Trophoblast cell (in vitro differentiated cells and primary cell): ENCODE results near the gene SLC39A1.
"Not testable (repeated sequence)": the region's sequence is repeated elsewhere in the genome, so short reads cannot be mapped to it uniquely, and the experiment has no call there.

Experiments
- DNase-seq, 2 donors: peaks; one replicate each; pipeline ENCODE4 v3.0.0-alpha.2; 2016
- H2AFZ ChIP-seq: 2 replicates; pipeline ENCODE4 v1.6.1; 2013; ENCODE audit warnings: low read length, moderate library complexity, mild to moderate bottlenecking; ENCODE audit not compliant: insufficient read depth, poor library complexity
- H2AK5ac ChIP-seq: 2 replicates; pipeline ENCODE4 v1.6.1; 2013; ENCODE audit warnings: mild to moderate bottlenecking, low read length
- H2BK120ac ChIP-seq: 2 replicates; pipeline ENCODE4 v1.6.1; 2013; ENCODE audit warnings: low read length, mild to moderate bottlenecking, moderate library complexity; ENCODE audit not compliant: insufficient read depth, poor library complexity
- H2BK12ac ChIP-seq: 2 replicates; pipeline ENCODE4 v1.6.1; 2013; ENCODE audit warnings: mild to moderate bottlenecking, low read length, moderate library complexity
- H2BK5ac ChIP-seq: 2 replicates; pipeline ENCODE4 v1.6.1; 2013; ENCODE audit warnings: low read length, low read depth, moderate library complexity, mild to moderate bottlenecking; ENCODE audit not compliant: poor library complexity
- H3K14ac ChIP-seq: 2 replicates; pipeline ENCODE4 v1.6.1; 2013; ENCODE audit warnings: mild to moderate bottlenecking, low read length
- H3K18ac ChIP-seq: 2 replicates; pipeline ENCODE4 v1.6.1; 2013; ENCODE audit warnings: mild to moderate bottlenecking, low read length
- H3K23ac ChIP-seq: 2 replicates; pipeline ENCODE4 v1.6.1; 2013; ENCODE audit warnings: low read length
- H3K27ac ChIP-seq: 2 replicates; pipeline ENCODE4 v1.5.1; 2013; ENCODE audit warnings: low read depth, mild to moderate bottlenecking, inconsistent platforms, low read length, moderate library complexity
- H3K27me3 ChIP-seq: 2 replicates; pipeline ENCODE4 v1.6.1; 2013; ENCODE audit warnings: inconsistent platforms, mild to moderate bottlenecking, low read length, moderate library complexity; ENCODE audit not compliant: insufficient read depth
- H3K36me3 ChIP-seq, 2 experiments: 1 replicate in 1 of 2; 2 replicates in 1 of 2; pipeline ENCODE4 v1.6.1; 2013; ENCODE audit warnings: low read length in 2 of 2, mild to moderate bottlenecking in 2 of 2, moderate library complexity in 1 of 2; ENCODE audit not compliant: insufficient read depth in 2 of 2, control insufficient read depth in 1 of 2
- H3K4ac ChIP-seq: 2 replicates; pipeline ENCODE4 v1.6.1; 2013; ENCODE audit warnings: low read depth, mild to moderate bottlenecking, low read length, moderate library complexity
- H3K4me1 ChIP-seq, 2 experiments: 1 replicate in 1 of 2; 2 replicates in 1 of 2; pipeline ENCODE4 v1.6.1; 2013; ENCODE audit warnings: low read length in 2 of 2, mild to moderate bottlenecking in 2 of 2, moderate library complexity in 1 of 2; ENCODE audit not compliant: insufficient read depth in 2 of 2, control insufficient read depth in 1 of 2
- H3K4me2 ChIP-seq: 2 replicates; pipeline ENCODE4 v1.6.1; 2013; ENCODE audit warnings: inconsistent platforms, mild to moderate bottlenecking, low read length, moderate library complexity
- H3K4me3 ChIP-seq: 2 replicates; pipeline ENCODE4 v1.5.1; 2013; ENCODE audit warnings: mild to moderate bottlenecking, low read depth, low read length, inconsistent platforms
- H3K79me1 ChIP-seq: one replicate; pipeline ENCODE4 v1.6.1; 2013; ENCODE audit warnings: low read length
- H3K79me2 ChIP-seq: 2 replicates; pipeline ENCODE4 v1.6.1; 2013; ENCODE audit warnings: low read length, mild to moderate bottlenecking; ENCODE audit not compliant: control insufficient read depth, insufficient read depth, poor library complexity
- H3K9ac ChIP-seq: 2 replicates; pipeline ENCODE4 v1.6.1; 2013; ENCODE audit warnings: mild to moderate bottlenecking, low read length
- H3K9me3 ChIP-seq: 2 replicates; pipeline ENCODE4 v1.6.1; 2013; ENCODE audit warnings: low read depth, mild to moderate bottlenecking, control low read depth, inconsistent platforms, low read length; ENCODE audit not compliant: insufficient read depth
- H4K12ac ChIP-seq: 2 replicates; pipeline ENCODE4 v1.6.1; 2013; ENCODE audit warnings: low read depth, mild to moderate bottlenecking, low read length, moderate library complexity
- H4K8ac ChIP-seq: 2 replicates; pipeline ENCODE4 v1.6.1; 2013; ENCODE audit warnings: low read depth, mild to moderate bottlenecking, low read length, moderate library complexity
- H4K91ac ChIP-seq: one replicate; pipeline ENCODE4 v1.6.1; 2013; ENCODE audit warnings: low read depth, mild to moderate bottlenecking, low read length, moderate library complexity
- WGBS: extraction: QIAGEN DNeasy Blood & Tissue Kit; methylation state at CpG from one replicate; pipeline ENCODE4 v1.1.7; 2013; ENCODE audit warnings: missing lambda C conversion rate; ENCODE audit not compliant: insufficient read length, insufficient coverage; ENCODE audit errors: extremely low coverage; 5-methylcytosine and 5-hydroxymethylcytosine counted together

The SLC39A1 gene

GRCh38 chr1:154000420-154000819 lies 37.1 kb upstream of the SLC39A1 start:
- Histone ChIP-seq H4K8ac (no peak overlapping the region), H3K14ac (no peak overlapping the region), H3K4me2 (no peak overlapping the region), H2AFZ (no peak overlapping the region), H4K12ac (no peak overlapping the region), H2AK5ac (no peak overlapping the region), H3K9ac (no peak overlapping the region), H3K27me3 (no peaks in the 10 kb centered on the region), H2BK120ac (no peak overlapping the region), H3K23ac (no peak overlapping the region), H3K79me1 (no peaks in the 10 kb centered on the region), H3K9me3 (no peaks in the 10 kb centered on the region), H3K36me3 (peaks cover 0 to 2% of the 10 kb centered on the region in 2 experiments), H3K4me3 (no peak overlapping the region), H3K79me2 (no peaks in the 10 kb centered on the region), H2BK12ac (no peak overlapping the region), H3K18ac (no peak overlapping the region), H3K27ac (no peak overlapping the region), H4K91ac (no peak overlapping the region), H3K4me1 (peaks cover 0 to 2% of the 10 kb centered on the region in 2 experiments), H3K4ac (no peak overlapping the region), H2BK5ac (no peak overlapping the region)
- no peak for DNase-seq
- WGBS = no CpG with 5 or more reads among the region's 4 CpGs

- H3K79me1 ChIP-seq, H4K91ac ChIP-seq, H3K9ac ChIP-seq, H3K4ac ChIP-seq, H3K23ac ChIP-seq, DNase-seq, H3K4me2 ChIP-seq, H2AK5ac ChIP-seq, H3K27ac ChIP-seq, H2AFZ ChIP-seq, H3K14ac ChIP-seq, H4K8ac ChIP-seq, H2BK120ac ChIP-seq, H3K4me1 ChIP-seq, H2BK5ac ChIP-seq, H3K4me3 ChIP-seq, H3K27me3 ChIP-seq, H3K18ac ChIP-seq, H3K9me3 ChIP-seq, H3K79me2 ChIP-seq, H2BK12ac ChIP-seq, H4K12ac ChIP-seq: not testable (repeated sequence)
- peaks cover 15 to 18% of the 10 kb centered on the region in 2 experiments for H3K36me3 ChIP-seq
- no CpG with 5 or more reads among the region's 10 CpGs for WGBS
Measured at GRCh38 chr1:153996882-153997281, 33.5 kb upstream of the SLC39A1 start.

- Histone ChIP-seq H3K4me1 (no peaks in the 10 kb centered on the region), H4K91ac (no peak overlapping the region), H3K9ac (no peak overlapping the region), H3K4me3 (no peak overlapping the region), H2BK120ac (no peak overlapping the region), H4K12ac (no peak overlapping the region), H4K8ac (no peak overlapping the region), H3K36me3 (peaks cover 15 to 19% of the 10 kb centered on the region in 2 experiments), H3K4ac (no peak overlapping the region), H2AFZ (no peak overlapping the region), H3K27me3 (no peaks in the 10 kb centered on the region), H3K18ac (no peak overlapping the region), H3K79me1 (peaks cover 2% of the 10 kb centered on the region), H2BK12ac (no peak overlapping the region), H3K27ac (no peak overlapping the region), H3K23ac (no peak overlapping the region), H2BK5ac (no peak overlapping the region), H2AK5ac (no peak overlapping the region), H3K14ac (no peak overlapping the region), H3K4me2 (no peak overlapping the region), H3K79me2 (peaks cover 4% of the 10 kb centered on the region), H3K9me3 (no peaks in the 10 kb centered on the region)
- DNase-seq = no peak
- no CpG with 5 or more reads among the region's 11 CpGs for WGBS
Measured at GRCh38 chr1:153995640-153996039, 32.3 kb upstream of the SLC39A1 start.

- no peak overlapping the region for H3K4me2 ChIP-seq
- H2AK5ac ChIP-seq = no peak overlapping the region
- H4K12ac ChIP-seq = no peak overlapping the region
- no peak overlapping the region for H3K18ac ChIP-seq
- H3K9ac ChIP-seq = no peak overlapping the region
- no CpG with 5 or more reads among the region's 3 CpGs for WGBS
- H3K27ac ChIP-seq = no peak overlapping the region
- H3K4me1 ChIP-seq = no peaks in the 10 kb centered on the region
- no peak overlapping the region for H2BK120ac ChIP-seq
- peaks cover 5% of the 10 kb centered on the region for H3K79me2 ChIP-seq
- peaks cover 3% of the 10 kb centered on the region for H3K79me1 ChIP-seq
- no peak overlapping the region for H3K4ac ChIP-seq
- no peak overlapping the region for H3K23ac ChIP-seq
- no peaks in the 10 kb centered on the region for H3K27me3 ChIP-seq
- H3K14ac ChIP-seq = no peak overlapping the region
- no peak overlapping the region for H2AFZ ChIP-seq
- H3K36me3 ChIP-seq = peaks cover 15 to 19% of the 10 kb centered on the region in 2 experiments
- no peak overlapping the region for H4K8ac ChIP-seq
- H4K91ac ChIP-seq = no peak overlapping the region
- no peaks in the 10 kb centered on the region for H3K9me3 ChIP-seq
- H2BK12ac ChIP-seq = no peak overlapping the region
- H2BK5ac ChIP-seq = no peak overlapping the region
- DNase-seq = no peak
- H3K4me3 ChIP-seq = no peak overlapping the region
Measured at GRCh38 chr1:153995202-153995601, 31.9 kb upstream of the SLC39A1 start.
